AG08396 (cell line): ENCODE measurements around the gene CBX5.
"Not testable (repeated sequence)": the region's sequence is repeated elsewhere in the genome, so short reads cannot be mapped to it uniquely, and the experiment has no call there.

Experiments used
- DNase-seq: peaks from one replicate; pipeline ENCODE4 v3.0.0; 2012; ENCODE audit warnings: low spot score, mixed read lengths

The CBX5 gene

GRCh38 chr12:54294152-54294952 lies 14.4 kb upstream of the CBX5 start:
- DNase-seq = peak; percentile 70

- DNase-seq = no peak
Observed at GRCh38 chr12:54292931-54293241, 13.0 kb upstream of the CBX5 start.

GRCh38 chr12:54292083-54292930 lies 12.4 kb upstream of the CBX5 start:
- DNase-seq = no peak

- no peak for DNase-seq
Observed at GRCh38 chr12:54287261-54288157, 7.6 kb upstream of the CBX5 start.

GRCh38 chr12:54286042-54287030 lies 6.4 kb upstream of the CBX5 start:
- no peak for DNase-seq

- DNase-seq = no peak
Observed at GRCh38 chr12:54285150-54286041, 5.5 kb upstream of the CBX5 start.

- DNase-seq = not testable (repeated sequence)
Observed at GRCh38 chr12:54284070-54284780, 4.3 kb upstream of the CBX5 start.

GRCh38 chr12:54282949-54283593 lies 3.1 kb upstream of the CBX5 start:
- DNase-seq = no peak

GRCh38 chr12:54281694-54282093 lies 1.8 kb upstream of the CBX5 start:
- DNase-seq = not testable (repeated sequence)

GRCh38 chr12:54281261-54281638 lies 1.3 kb upstream of the CBX5 start:
- not testable (repeated sequence) for DNase-seq

GRCh38 chr12:54280468-54281260 lies 742 bp upstream of the CBX5 start, which contains the start of gene HNRNPA1:
Gene HNRNPA1 (plus strand): TSS chr12:54280726. CDS start chr12:54280808, 82 bp downstream.
- DNase-seq = peak; percentile 95

GRCh38 chr12:54279227-54279631 lies 693 bp downstream of the CBX5 start:
- DNase-seq = no peak

- no peak for DNase-seq
Observed at GRCh38 chr12:54277823-54278276, 2.1 kb downstream of the CBX5 start.

- no peak for DNase-seq
Observed at GRCh38 chr12:54276368-54276767, 3.6 kb downstream of the CBX5 start.

GRCh38 chr12:54273981-54274380 lies 5.9 kb downstream of the CBX5 start:
- no peak for DNase-seq

- DNase-seq = no peak
Observed at GRCh38 chr12:54272214-54272613, 7.7 kb downstream of the CBX5 start.

GRCh38 chr12:54270345-54270744 lies 9.6 kb downstream of the CBX5 start:
- no peak for DNase-seq

GRCh38 chr12:54266852-54267251 lies 13.1 kb downstream of the CBX5 start:
- DNase-seq = no peak
